ENCODE data around the gene RSPH4A.

- TF ChIP-seq CTCF (conservative IDR thresholded peaks at IDR 0.05; ENCODE audit: low read depth, low read length): no peak
- no peak for TF ChIP-seq POLR2A (IDR thresholded peaks at IDR 0.05; ENCODE audit: low read depth, low read length)
- no peak for TF ChIP-seq BHLHE40 (IDR thresholded peaks at IDR 0.05; ENCODE audit: low read depth, low read length)
- no peak for TF ChIP-seq RFX5 (IDR thresholded peaks at IDR 0.05; ENCODE audit: low read depth, low read length)
- TF ChIP-seq SMC3 (IDR thresholded peaks at IDR 0.05; ENCODE audit: low read depth, low read length): no peak
- no peak for TF ChIP-seq RCOR1 (IDR thresholded peaks at IDR 0.05; ENCODE audit: insufficient replicate concordance, low read length)
- no peak for TF ChIP-seq RAD21 (IDR thresholded peaks at IDR 0.05; ENCODE audit: low read length)
- TF ChIP-seq CHD1 (IDR thresholded peaks at IDR 0.05; ENCODE audit: low read depth, low read length): no peak
- no peak for TF ChIP-seq MAZ (IDR thresholded peaks at IDR 0.05; ENCODE audit: borderline replicate concordance, low read depth, low read length)
- no peak for TF ChIP-seq MXI1 (IDR thresholded peaks at IDR 0.05; ENCODE audit: borderline replicate concordance, low read depth, low read length)
- no peak for TF ChIP-seq ELK1 (IDR thresholded peaks at IDR 0.05; ENCODE audit: borderline replicate concordance, low read depth, low read length)
- no peak for TF ChIP-seq NFE2L2 (IDR thresholded peaks at IDR 0.05; ENCODE audit: low read depth, low read length)
- no peak for TF ChIP-seq MAFK (IDR thresholded peaks at IDR 0.05; ENCODE audit: low read depth, low read length)
These were observed 38.8 kb upstream of the RSPH4A start for GRCh38 chr6:116577486-116577885.

Data from IMR-90 (cell line).